IMR-90 (cell line): ENCODE results near the gene CD151. TPM values are rescaled to one million over a fixed set of nuclear protein-coding genes. Genes with fewer than 3 reads are reported as not detected.

Source experiments
- ATAC-seq: fragments of 200-7000 bp; cut with Tn5 transposase; 2 replicates; pipeline ENCODE4 v1.9.1; 2020; ENCODE audit warnings: low read depth, mild to moderate bottlenecking, moderate library complexity
- BruUV-seq: library from RNA; stranded (reverse); fragments of 400-500 nt; replicated peaks from 2 replicates; lab custom pipeline; 2021; lab: Mats Ljungman, UMichigan
- CTCF ChIA-PET: fragments of 300-600 bp; formaldehyde crosslinking; extraction: SDS; loops from one replicate; lab custom pipeline; 2021; ENCODE audit warnings: antibody characterized with exemption; lab: Yijun Ruan, JAX
- POLR2A ChIA-PET: fragments of 300-600 bp; sonication (Branson Sonifier 250); formaldehyde crosslinking; loops from one replicate; lab custom pipeline; 2022; ENCODE audit warnings: antibody characterized with exemption; ENCODE audit not compliant: unreplicated experiment; lab: Charles Lee
- DNase-seq: peaks from one replicate; pipeline ENCODE4 v3.0.0; 2013
- H2AFZ ChIP-seq: replicated peaks from 2 replicates; pipeline ENCODE3; 2013; ENCODE audit warnings: low read length, mild to moderate bottlenecking; ENCODE audit not compliant: poor library complexity
- H2AK5ac ChIP-seq: 2 replicates; pipeline ENCODE4 v1.6.1; 2013; ENCODE audit warnings: low read depth, low read length, inconsistent platforms
- H2AK9ac ChIP-seq: replicated peaks from 2 replicates; pipeline ENCODE3; 2013; ENCODE audit warnings: mild to moderate bottlenecking, low read depth, low read length, moderate library complexity; ENCODE audit not compliant: poor library complexity
- H2BK120ac ChIP-seq: 2 replicates; pipeline ENCODE4 v1.6.1; 2013; ENCODE audit warnings: low read depth, low read length, inconsistent platforms
- H2BK15ac ChIP-seq: 3 replicates; pipeline ENCODE4 v1.6.1; 2013; ENCODE audit warnings: low read depth, low read length, inconsistent platforms
- H2BK20ac ChIP-seq: 2 replicates; pipeline ENCODE4 v1.6.1; 2013; ENCODE audit warnings: low read depth, mild to moderate bottlenecking, inconsistent platforms, low read length, moderate library complexity
- H2BK5ac ChIP-seq: 2 replicates; pipeline ENCODE4 v1.6.1; 2013; ENCODE audit warnings: mild to moderate bottlenecking, low read depth, low read length, inconsistent platforms; ENCODE audit not compliant: poor library complexity, severe bottlenecking
- H3K14ac ChIP-seq: replicated peaks from 2 replicates; pipeline ENCODE4 v1.6.1; 2013; ENCODE audit warnings: low read depth, low read length, inconsistent platforms
- H3K18ac ChIP-seq: 2 replicates; pipeline ENCODE4 v1.6.1; 2013; ENCODE audit warnings: low read depth, low read length, control low read depth
- H3K23ac ChIP-seq: 2 replicates; pipeline ENCODE4 v1.6.1; 2013; ENCODE audit warnings: low read depth, low read length, inconsistent platforms
- H3K27ac ChIP-seq: 2 replicates; pipeline ENCODE4 v1.5.1; 2013; ENCODE audit warnings: mild to moderate bottlenecking, control low read depth, low read length; ENCODE audit not compliant: insufficient read depth
- H3K27me3 ChIP-seq: 2 replicates; pipeline ENCODE4 v1.6.1; 2013; ENCODE audit warnings: low read length; ENCODE audit not compliant: control insufficient read depth, insufficient read depth
- H3K36me3 ChIP-seq: 2 replicates; pipeline ENCODE4 v1.6.1; 2013; ENCODE audit warnings: low read length, mixed read lengths; ENCODE audit not compliant: control insufficient read depth, insufficient read depth
- H3K4ac ChIP-seq: 2 replicates; pipeline ENCODE4 v1.6.1; 2013; ENCODE audit warnings: low read depth, low read length, inconsistent platforms
- H3K4me1 ChIP-seq: 2 replicates; pipeline ENCODE4 v1.6.1; 2013; ENCODE audit warnings: low read length, mixed read lengths; ENCODE audit not compliant: control insufficient read depth, insufficient read depth
- H3K4me2 ChIP-seq: 2 replicates; pipeline ENCODE4 v1.6.1; 2013; ENCODE audit warnings: low read depth, mild to moderate bottlenecking, control low read depth, low read length, moderate library complexity
- H3K4me3 ChIP-seq: 2 replicates; pipeline ENCODE4 v1.5.1; 2013; ENCODE audit warnings: low read depth, mild to moderate bottlenecking, control low read depth, low read length, moderate library complexity; ENCODE audit not compliant: insufficient read depth
- H3K56ac ChIP-seq: 2 replicates; pipeline ENCODE4 v1.6.1; 2013; ENCODE audit warnings: low read length, inconsistent platforms; ENCODE audit not compliant: insufficient read depth; ENCODE audit errors: extremely low read depth
- H3K79me1 ChIP-seq, 2 experiments: 2 replicates each; pipeline ENCODE4 v1.6.1; 2013; ENCODE audit warnings: low read length in 2 of 2, inconsistent platforms in 1 of 2, low read depth in 1 of 2
- H3K9ac ChIP-seq: 2 replicates; pipeline ENCODE4 v1.6.1; 2013; ENCODE audit warnings: low read depth, low read length, control low read depth
- H3K9me1 ChIP-seq: 2 replicates; pipeline ENCODE4 v1.6.1; 2013; ENCODE audit warnings: low read length, inconsistent platforms; ENCODE audit not compliant: insufficient read depth
- H3K9me3 ChIP-seq: 2 replicates; pipeline ENCODE4 v1.6.1; 2013; ENCODE audit warnings: low read length; ENCODE audit not compliant: control insufficient read depth, insufficient read depth
- H4K20me1 ChIP-seq: 2 replicates; pipeline ENCODE4 v1.6.1; 2013; ENCODE audit warnings: low read length, inconsistent platforms; ENCODE audit not compliant: insufficient read depth
- H4K5ac ChIP-seq: 2 replicates; pipeline ENCODE4 v1.6.1; 2013; ENCODE audit warnings: mild to moderate bottlenecking, low read depth, low read length, control low read depth
- H4K8ac ChIP-seq, 2 experiments: 2 replicates each; pipeline ENCODE4 v1.6.1; 2013; ENCODE audit warnings: low read depth in 2 of 2, low read length in 2 of 2, control low read depth in 1 of 2, inconsistent platforms in 1 of 2
- H4K91ac ChIP-seq: 2 replicates; pipeline ENCODE4 v1.6.1; 2013; ENCODE audit warnings: low read depth, low read length, inconsistent platforms; ENCODE audit not compliant: insufficient read depth
- BHLHE40 ChIP-seq: fragments of 150-350 bp; IDR thresholded peaks from 2 replicates; pipeline ENCODE4 v1.6.1; 2016; ENCODE audit warnings: mild to moderate bottlenecking, low read depth, low read length
- CEBPB ChIP-seq: IDR thresholded peaks from 2 replicates; pipeline ENCODE4 v1.6.1; 2012; ENCODE audit warnings: low read depth, low read length, improper control_type of control experiment
- MAFK ChIP-seq: IDR thresholded peaks from 2 replicates; pipeline ENCODE4 v1.6.1; 2012; ENCODE audit warnings: low read depth, low read length, improper control_type of control experiment
- MXI1 ChIP-seq: IDR thresholded peaks from 2 replicates; pipeline ENCODE4 v1.6.1; 2012; ENCODE audit warnings: low read depth, mild to moderate bottlenecking, low read length, moderate library complexity, borderline replicate concordance
- POLR2A ChIP-seq: IDR thresholded peaks from 2 replicates; pipeline ENCODE4 v1.6.1; 2012; ENCODE audit warnings: mild to moderate bottlenecking, low read depth, low read length
- RFX5 ChIP-seq: IDR thresholded peaks from 2 replicates; pipeline ENCODE4 v1.8.0; 2012; ENCODE audit warnings: low read depth, mild to moderate bottlenecking, low read length, moderate library complexity
- SMC3 ChIP-seq: fragments of 150-350 bp; IDR thresholded peaks from 2 replicates; pipeline ENCODE4 v1.6.1; 2016; ENCODE audit warnings: low read depth, mild to moderate bottlenecking, antibody characterized with exemption, low read length, moderate library complexity
- WGBS, 2 experiments: methylation state at CpG; one replicate each; pipeline versions ENCODE4 v1.1.5 to v1.1.7; 2013; ENCODE audit warnings: missing lambda C conversion rate in 2 of 2; ENCODE audit not compliant: insufficient read length in 1 of 2; ENCODE audit errors: extremely low coverage in 2 of 2; 5-methylcytosine and 5-hydroxymethylcytosine counted together
- dilution Hi-C: fragments of 300-500 bp; cut with HindIII; formaldehyde crosslinking; loops from one replicate; pipeline ENCODE4 v1.14.3; 2018; ENCODE audit warnings: low sequenced_read_pairs; ENCODE audit not compliant: unreplicated experiment
- in situ Hi-C: fragments of 300-500 bp; cut with MboI; formaldehyde crosslinking; loops from 3 replicates; pipeline ENCODE4 v1.14.3; 2019; ENCODE audit warnings: low sequenced_read_pairs, inconsistent platforms, mixed read lengths
- intact Hi-C: fragments of 100-400 bp; cut with micrococcal nuclease; formaldehyde crosslinking; loops from 2 replicates; pipeline ENCODE4 v1.10.0; 2022
- polyA plus RNA-seq, 3 experiments: library from polyadenylated mRNA; depleted of rRNA; stranded (reverse); fragments of >200 nt; gene quantifications; 2 replicates each; pipeline ENCODE4 v1.2.3, GENCODE V29; 2012; ENCODE audit warnings: low replicate concordance in 1 of 3
- total RNA-seq: library from RNA; depleted of rRNA; stranded (reverse); fragments of >200 nt; gene quantifications from 2 replicates; pipeline ENCODE4 v1.2.3, GENCODE V29; 2012
- TF ChIP-seq, protein P1 (sequence below): fragments of 150-350 bp; IDR thresholded peaks from 2 replicates; pipeline ENCODE4 v1.6.1; 2016; ENCODE audit warnings: low read depth, mild to moderate bottlenecking, low read length, moderate library complexity, borderline replicate concordance
- TF ChIP-seq, protein P2 (sequence below): conservative IDR thresholded peaks from 2 replicates; pipeline ENCODE4 v1.5.1; 2012; ENCODE audit warnings: mild to moderate bottlenecking, low read depth, low read length, improper control_type of control experiment

The CD151 gene
- total and polyA plus RNA-seq, 2 of the 4 experiments (the other 2 are of a cell fraction) = 1,150 to 1,267 TPM

DNA sequence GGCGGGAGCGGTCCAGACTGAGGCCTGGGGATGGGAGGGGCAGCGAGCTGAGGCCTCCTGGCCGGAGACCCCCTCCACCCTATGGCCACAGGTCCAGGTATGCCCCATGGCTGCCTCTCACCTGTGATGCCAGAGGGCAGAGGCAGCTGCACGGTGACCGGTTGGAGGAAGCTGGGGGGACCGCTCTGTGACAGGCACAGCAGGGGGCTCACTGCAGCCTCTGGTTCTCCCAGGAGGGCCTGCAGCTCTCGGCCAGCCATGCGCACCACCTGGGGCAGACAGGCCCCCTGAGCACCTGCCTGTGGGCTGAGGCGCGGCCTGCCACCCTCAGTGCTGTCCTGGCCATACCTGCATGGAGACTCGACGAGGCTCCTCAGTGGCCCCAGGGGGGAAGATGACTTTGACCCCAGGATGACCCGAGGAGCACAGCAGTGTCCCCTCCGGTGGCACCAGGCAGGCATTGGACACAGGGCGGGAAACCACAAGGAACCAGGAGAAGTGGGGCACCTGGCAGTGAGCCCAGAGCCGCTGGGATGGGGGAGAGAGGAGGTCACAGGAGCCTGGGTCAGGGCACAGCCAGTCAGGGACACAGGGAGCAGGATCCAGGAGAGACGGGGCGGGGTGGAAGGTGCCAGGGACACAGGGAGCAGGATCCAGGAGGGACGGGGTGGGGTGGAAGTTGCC, 31.5 kb upstream of the CD151 start:
- no peak overlapping the region for H4K5ac ChIP-seq
- no peaks in the 10 kb centered on the region for H3K9me3 ChIP-seq
- no peak for ATAC-seq
- no peak overlapping the region for H3K4me2 ChIP-seq
- ChIA-PET POLR2A (no interaction called here), CTCF (no interaction called here)
- no peak overlapping the region for H3K9ac ChIP-seq
- H3K4me1 ChIP-seq = peaks cover 25% of the 10 kb centered on the region
- no peak overlapping the region for H3K4ac ChIP-seq
- no peak overlapping the region for H4K8ac ChIP-seq
- H3K18ac ChIP-seq = no peak overlapping the region
- no TSS peak for BruUV-seq
- peaks cover 2 to 34% of the 10 kb centered on the region in 2 experiments; a peak in 3 of 4 replicates for H3K79me1 ChIP-seq
- H2AK9ac ChIP-seq = no peak overlapping the region
- no peak overlapping the region for H4K91ac ChIP-seq
- no peak overlapping the region for H2BK120ac ChIP-seq
- no peaks in the 10 kb centered on the region for H3K27me3 ChIP-seq
- no peak overlapping the region for H3K4me3 ChIP-seq
- peaks cover 3% of the 10 kb centered on the region; the same call in 1 of the 2 replicates for H3K9me1 ChIP-seq
- dilution Hi-C loops = no loop called here
- H3K56ac ChIP-seq = no peak overlapping the region
- in situ Hi-C loops = no loop called here
- H2AK5ac ChIP-seq = no peak overlapping the region
- H4K20me1 ChIP-seq = peaks cover 17% of the 10 kb centered on the region
- peaks cover 26% of the 10 kb centered on the region for H3K36me3 ChIP-seq
- H2AFZ ChIP-seq = no peak overlapping the region
- TF ChIP-seq MXI1 = no peak
- no peak for TF ChIP-seq MAFK
- TF ChIP-seq POLR2A = no peak
- no peak for TF ChIP-seq SMC3
- no peak for TF ChIP-seq RFX5
- TF ChIP-seq, protein P1, sequence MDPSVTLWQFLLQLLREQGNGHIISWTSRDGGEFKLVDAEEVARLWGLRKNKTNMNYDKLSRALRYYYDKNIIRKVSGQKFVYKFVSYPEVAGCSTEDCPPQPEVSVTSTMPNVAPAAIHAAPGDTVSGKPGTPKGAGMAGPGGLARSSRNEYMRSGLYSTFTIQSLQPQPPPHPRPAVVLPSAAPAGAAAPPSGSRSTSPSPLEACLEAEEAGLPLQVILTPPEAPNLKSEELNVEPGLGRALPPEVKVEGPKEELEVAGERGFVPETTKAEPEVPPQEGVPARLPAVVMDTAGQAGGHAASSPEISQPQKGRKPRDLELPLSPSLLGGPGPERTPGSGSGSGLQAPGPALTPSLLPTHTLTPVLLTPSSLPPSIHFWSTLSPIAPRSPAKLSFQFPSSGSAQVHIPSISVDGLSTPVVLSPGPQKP = no peak
- no peak for TF ChIP-seq CEBPB
- TF ChIP-seq BHLHE40 = no peak
- TF ChIP-seq, protein P2, sequence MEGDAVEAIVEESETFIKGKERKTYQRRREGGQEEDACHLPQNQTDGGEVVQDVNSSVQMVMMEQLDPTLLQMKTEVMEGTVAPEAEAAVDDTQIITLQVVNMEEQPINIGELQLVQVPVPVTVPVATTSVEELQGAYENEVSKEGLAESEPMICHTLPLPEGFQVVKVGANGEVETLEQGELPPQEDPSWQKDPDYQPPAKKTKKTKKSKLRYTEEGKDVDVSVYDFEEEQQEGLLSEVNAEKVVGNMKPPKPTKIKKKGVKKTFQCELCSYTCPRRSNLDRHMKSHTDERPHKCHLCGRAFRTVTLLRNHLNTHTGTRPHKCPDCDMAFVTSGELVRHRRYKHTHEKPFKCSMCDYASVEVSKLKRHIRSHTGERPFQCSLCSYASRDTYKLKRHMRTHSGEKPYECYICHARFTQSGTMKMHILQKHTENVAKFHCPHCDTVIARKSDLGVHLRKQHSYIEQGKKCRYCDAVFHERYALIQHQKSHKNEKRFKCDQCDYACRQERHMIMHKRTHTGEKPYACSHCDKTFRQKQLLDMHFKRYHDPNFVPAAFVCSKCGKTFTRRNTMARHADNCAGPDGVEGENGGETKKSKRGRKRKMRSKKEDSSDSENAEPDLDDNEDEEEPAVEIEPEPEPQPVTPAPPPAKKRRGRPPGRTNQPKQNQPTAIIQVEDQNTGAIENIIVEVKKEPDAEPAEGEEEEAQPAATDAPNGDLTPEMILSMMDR = no peak
- H2BK5ac ChIP-seq = no peak overlapping the region
- WGBS, 2 experiments = 98% methylated on average over 9 of the region's 20 CpGs; no CpG with 5 or more reads in 1 of the 2 experiments
- no peak overlapping the region for H3K23ac ChIP-seq
- no peak overlapping the region for H2BK15ac ChIP-seq
- no peak overlapping the region for H3K27ac ChIP-seq
- intact Hi-C loops = no loop called here
- H3K14ac ChIP-seq = no peak overlapping the region
- no peak overlapping the region for H2BK20ac ChIP-seq
- DNase-seq = no peak
